NT2/D1 (cell line): ENCODE results near the gene DISC1.

Experiments used
- DNase-seq: peaks from one replicate; pipeline ENCODE4 v3.0.0-alpha.2; 2011; ENCODE audit warnings: low read depth, low spot score
- H3K27me3 ChIP-seq: 2 replicates; pipeline ENCODE4 v1.6.0; 2011; ENCODE audit warnings: mild to moderate bottlenecking; ENCODE audit not compliant: insufficient read length, insufficient read depth
- H3K36me3 ChIP-seq: 2 replicates; pipeline ENCODE4 v1.6.1; 2011; ENCODE audit warnings: mild to moderate bottlenecking, low read length, mixed read lengths; ENCODE audit not compliant: insufficient read depth, insufficient read length
- H3K4me1 ChIP-seq: 2 replicates; pipeline ENCODE4 v1.5.1; 2011; ENCODE audit not compliant: insufficient read depth, insufficient read length
- H3K4me3 ChIP-seq: 2 replicates; pipeline ENCODE4 v1.5.1; 2011; ENCODE audit warnings: low read depth; ENCODE audit not compliant: insufficient read length
- H3K9ac ChIP-seq: 2 replicates; pipeline ENCODE4 v1.6.0; 2011; ENCODE audit warnings: low read depth; ENCODE audit not compliant: insufficient read length
- H3K9me3 ChIP-seq: 2 replicates; pipeline ENCODE4 v1.5.1; 2011; ENCODE audit warnings: mild to moderate bottlenecking, low read length; ENCODE audit not compliant: insufficient read depth
- SUZ12 ChIP-seq: IDR thresholded peaks from 2 replicates; pipeline ENCODE4 v1.6.1; 2011; ENCODE audit not compliant: insufficient read length, insufficient read depth; ENCODE audit errors: extremely low read depth
- YY1 ChIP-seq: IDR thresholded peaks from 2 replicates; pipeline ENCODE4 v1.6.1; 2011; ENCODE audit not compliant: insufficient read length, insufficient read depth
- ZNF274 ChIP-seq: IDR thresholded peaks from 2 replicates; pipeline ENCODE4 v1.6.1; 2011; ENCODE audit warnings: mild to moderate bottlenecking, low read depth, low read length

Gene DISC1

GRCh38 chr1:231866392-231867331 is 240.1 kb downstream of the DISC1 start:
- TF ChIP-seq YY1 (no peak), ZNF274 (no peak), SUZ12 (no peak)
- no peaks in the 10 kb centered on the region for H3K36me3 ChIP-seq
- H3K9ac ChIP-seq, result no peak overlapping the region
- DNase-seq, result peak; percentile 70
- H3K4me3 ChIP-seq, result no peak overlapping the region
- H3K27me3 ChIP-seq, result no peaks in the 10 kb centered on the region
- no peaks in the 10 kb centered on the region for H3K9me3 ChIP-seq
- H3K4me1 ChIP-seq, result no peaks in the 10 kb centered on the region

DNA sequence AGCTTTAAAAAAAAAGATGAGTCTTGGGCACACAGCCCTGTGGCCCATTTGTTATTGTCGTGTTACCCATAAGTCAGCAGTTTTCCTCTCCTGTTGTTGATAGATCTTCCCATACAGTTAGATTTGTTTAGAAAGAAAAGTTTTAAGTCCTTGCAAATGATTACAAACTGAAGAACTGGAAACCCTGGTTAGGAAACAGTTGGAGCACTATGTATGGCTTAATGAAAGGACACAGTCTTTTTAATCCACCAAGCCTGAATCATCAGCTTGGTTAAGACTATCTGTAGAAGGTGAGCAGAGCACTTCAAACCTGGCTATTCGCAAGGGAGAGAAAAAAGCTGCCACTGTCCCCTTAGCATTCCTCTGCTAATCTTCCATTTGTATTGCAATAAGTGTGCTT is 241.0 kb downstream of the DISC1 start:
- no peak overlapping the region for H3K4me3 ChIP-seq
- DNase-seq, result no peak
- TF ChIP-seq SUZ12 (no peak), ZNF274 (no peak), YY1 (no peak)
- H3K9me3 ChIP-seq, result no peaks in the 10 kb centered on the region
- no peaks in the 10 kb centered on the region for H3K4me1 ChIP-seq
- H3K27me3 ChIP-seq, result no peaks in the 10 kb centered on the region
- H3K9ac ChIP-seq, result no peak overlapping the region
- no peaks in the 10 kb centered on the region for H3K36me3 ChIP-seq

GRCh38 chr1:231869364-231869763 is 242.8 kb downstream of the DISC1 start:
- Histone ChIP-seq H3K27me3 (no peaks in the 10 kb centered on the region), H3K4me1 (no peaks in the 10 kb centered on the region), H3K9me3 (no peaks in the 10 kb centered on the region), H3K4me3 (no peak overlapping the region), H3K36me3 (no peaks in the 10 kb centered on the region), H3K9ac (no peak overlapping the region)
- DNase-seq, result no peak
- TF ChIP-seq SUZ12 (no peak), YY1 (no peak), ZNF274 (no peak)

- Histone ChIP-seq H3K4me1 (no peaks in the 10 kb centered on the region), H3K27me3 (no peaks in the 10 kb centered on the region), H3K4me3 (no peak overlapping the region), H3K9me3 (peaks cover 10% of the 10 kb centered on the region; the same call in 1 of the 2 replicates), H3K36me3 (no peaks in the 10 kb centered on the region), H3K9ac (no peak overlapping the region)
- no peak for TF ChIP-seq SUZ12
- TF ChIP-seq ZNF274, result no peak
- no peak for TF ChIP-seq YY1
- DNase-seq, result no peak
Observed at GRCh38 chr1:231871471-231871870, 244.9 kb downstream of the DISC1 start.

GRCh38 chr1:231871878-231872277 is 245.3 kb downstream of the DISC1 start:
- H3K9me3 ChIP-seq, result peaks cover 14% of the 10 kb centered on the region; the same call in 1 of the 2 replicates
- TF ChIP-seq ZNF274 (no peak), YY1 (no peak), SUZ12 (no peak)
- no peak overlapping the region for H3K9ac ChIP-seq

GRCh38 chr1:231872461-231872910 is 245.9 kb downstream of the DISC1 start:
- Histone ChIP-seq H3K9me3 (peaks cover 16% of the 10 kb centered on the region; the same call in 1 of the 2 replicates), H3K9ac (no peak overlapping the region)
- TF ChIP-seq SUZ12 (no peak), ZNF274 (no peak), YY1 (no peak)

More at GRCh38 chr1:231871878-231872277, 245.3 kb downstream of the DISC1 start:
- Histone ChIP-seq H3K27me3 (no peaks in the 10 kb centered on the region), H3K4me1 (no peaks in the 10 kb centered on the region), H3K4me3 (no peak overlapping the region), H3K36me3 (no peaks in the 10 kb centered on the region)
- no peak for DNase-seq

DNA sequence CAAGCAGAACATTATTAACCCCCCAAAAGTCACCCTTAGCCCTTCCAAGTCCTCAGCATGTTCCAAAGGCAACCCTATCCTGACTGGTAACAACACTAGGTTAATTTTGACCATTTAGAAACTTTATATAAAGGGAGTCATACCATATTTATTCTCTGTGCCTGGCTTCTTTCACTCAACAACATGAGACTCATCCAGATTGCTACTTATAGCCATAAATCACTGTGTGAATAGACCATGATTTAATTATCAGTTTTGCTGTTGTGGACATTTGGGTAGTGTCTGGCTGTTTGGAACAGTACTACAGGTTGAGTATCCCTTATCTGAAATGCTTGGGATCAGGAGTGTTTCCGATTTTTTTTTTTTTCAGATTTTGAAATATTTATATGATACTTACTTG is 252.1 kb downstream of the DISC1 start:
- H3K9me3 ChIP-seq, result peaks cover 16% of the 10 kb centered on the region; the same call in 1 of the 2 replicates
- TF ChIP-seq YY1 (no peak), ZNF274 (no peak), SUZ12 (no peak)
- no peaks in the 10 kb centered on the region for H3K4me1 ChIP-seq
- no peak overlapping the region for H3K4me3 ChIP-seq
- no peak for DNase-seq
- no peak overlapping the region for H3K9ac ChIP-seq
- H3K36me3 ChIP-seq, result no peaks in the 10 kb centered on the region
- H3K27me3 ChIP-seq, result no peaks in the 10 kb centered on the region

More at GRCh38 chr1:231872461-231872910, 245.9 kb downstream of the DISC1 start:
- no peak for DNase-seq
- Histone ChIP-seq H3K4me3 (no peak overlapping the region), H3K27me3 (no peaks in the 10 kb centered on the region), H3K36me3 (no peaks in the 10 kb centered on the region), H3K4me1 (no peaks in the 10 kb centered on the region)
